Measurements from ENCODE around the gene TRAF6. TPM values are rescaled to one million over a fixed set of nuclear protein-coding genes. Genes with fewer than 3 reads are reported as not detected.

TRAF6 gene
- total and polyA plus RNA-seq, 2 of the 13 experiments (the other 11 are each of a cell fraction or from before 2014, with no cell fraction given), result 3.3 to 5.9 TPM

DNA sequence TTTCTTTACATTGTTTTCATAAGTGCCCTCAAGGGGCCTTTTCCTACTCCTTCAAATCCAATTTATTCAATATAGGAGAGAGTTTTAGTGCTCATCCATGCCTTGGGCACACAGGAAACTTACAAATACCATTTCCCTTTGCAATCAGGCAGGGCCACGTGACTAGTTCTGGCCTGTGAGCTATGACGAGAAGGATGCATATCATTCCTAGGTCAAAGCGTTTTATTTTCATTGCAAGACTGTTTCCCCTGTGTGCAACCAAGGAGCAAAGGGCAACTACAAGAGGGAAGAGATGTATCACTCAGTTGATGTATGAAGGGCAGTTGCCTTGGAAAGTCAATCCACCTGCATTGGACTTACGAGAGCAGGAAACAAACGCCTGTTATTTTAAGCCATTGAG lies 1.9 kb upstream of the TRAF6 start (continued):
- TF ChIP-seq ZNF713 (CRISPR knock-in tag; IDR thresholded peaks at IDR 0.05) (no peak), NFIC (IDR thresholded peaks at IDR 0.05; ENCODE audit: low read length) (no peak), HNF4A (CRISPR knock-in tag; IDR thresholded peaks at IDR 0.05) (peak; percentile 50; the same call in 1 of the 2 replicates), GATAD2A (CRISPR knock-in tag; IDR thresholded peaks at IDR 0.05) (0 out of 2 replicates have a peak, but pooled peaks have one; percentile 25), ELF4 (CRISPR knock-in tag; IDR thresholded peaks at IDR 0.05; ENCODE audit: borderline replicate concordance) (no peak), ZMYM4 (CRISPR knock-in tag; IDR thresholded peaks at IDR 0.05) (0 out of 2 replicates have a peak, but pooled peaks have one; percentile 20), HHEX (CRISPR knock-in tag; IDR thresholded peaks at IDR 0.05) (no peak)
- TF ChIP-seq, protein P1, sequence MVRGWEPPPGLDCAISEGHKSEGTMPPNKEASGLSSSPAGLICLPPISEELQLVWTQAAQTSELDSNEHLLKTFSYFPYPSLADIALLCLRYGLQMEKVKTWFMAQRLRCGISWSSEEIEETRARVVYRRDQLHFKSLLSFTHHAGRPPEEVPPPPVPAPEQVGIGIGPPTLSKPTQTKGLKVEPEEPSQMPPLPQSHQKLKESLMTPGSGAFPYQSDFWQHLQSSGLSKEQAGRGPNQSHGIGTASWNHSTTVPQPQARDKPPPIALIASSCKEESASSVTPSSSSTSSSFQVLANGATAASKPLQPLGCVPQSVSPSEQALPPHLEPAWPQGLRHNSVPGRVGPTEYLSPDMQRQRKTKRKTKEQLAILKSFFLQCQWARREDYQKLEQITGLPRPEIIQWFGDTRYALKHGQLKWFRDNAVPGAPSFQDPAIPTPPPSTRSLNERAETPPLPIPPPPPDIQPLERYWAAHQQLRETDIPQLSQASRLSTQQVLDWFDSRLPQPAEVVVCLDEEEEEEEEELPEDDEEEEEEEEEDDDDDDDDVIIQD (CRISPR knock-in tag; IDR thresholded peaks at IDR 0.05; ENCODE audit: low read depth), result peak; percentile 28; the same call in 1 of the 2 replicates
- TF ChIP-seq, protein P2, sequence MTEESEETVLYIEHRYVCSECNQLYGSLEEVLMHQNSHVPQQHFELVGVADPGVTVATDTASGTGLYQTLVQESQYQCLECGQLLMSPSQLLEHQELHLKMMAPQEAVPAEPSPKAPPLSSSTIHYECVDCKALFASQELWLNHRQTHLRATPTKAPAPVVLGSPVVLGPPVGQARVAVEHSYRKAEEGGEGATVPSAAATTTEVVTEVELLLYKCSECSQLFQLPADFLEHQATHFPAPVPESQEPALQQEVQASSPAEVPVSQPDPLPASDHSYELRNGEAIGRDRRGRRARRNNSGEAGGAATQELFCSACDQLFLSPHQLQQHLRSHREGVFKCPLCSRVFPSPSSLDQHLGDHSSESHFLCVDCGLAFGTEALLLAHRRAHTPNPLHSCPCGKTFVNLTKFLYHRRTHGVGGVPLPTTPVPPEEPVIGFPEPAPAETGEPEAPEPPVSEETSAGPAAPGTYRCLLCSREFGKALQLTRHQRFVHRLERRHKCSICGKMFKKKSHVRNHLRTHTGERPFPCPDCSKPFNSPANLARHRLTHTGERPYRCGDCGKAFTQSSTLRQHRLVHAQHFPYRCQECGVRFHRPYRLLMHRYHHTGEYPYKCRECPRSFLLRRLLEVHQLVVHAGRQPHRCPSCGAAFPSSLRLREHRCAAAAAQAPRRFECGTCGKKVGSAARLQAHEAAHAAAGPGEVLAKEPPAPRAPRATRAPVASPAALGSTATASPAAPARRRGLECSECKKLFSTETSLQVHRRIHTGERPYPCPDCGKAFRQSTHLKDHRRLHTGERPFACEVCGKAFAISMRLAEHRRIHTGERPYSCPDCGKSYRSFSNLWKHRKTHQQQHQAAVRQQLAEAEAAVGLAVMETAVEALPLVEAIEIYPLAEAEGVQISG (CRISPR knock-in tag; IDR thresholded peaks at IDR 0.05), result peak; percentile 56; the same call in 1 of the 2 replicates
- TF ChIP-seq, protein P3, sequence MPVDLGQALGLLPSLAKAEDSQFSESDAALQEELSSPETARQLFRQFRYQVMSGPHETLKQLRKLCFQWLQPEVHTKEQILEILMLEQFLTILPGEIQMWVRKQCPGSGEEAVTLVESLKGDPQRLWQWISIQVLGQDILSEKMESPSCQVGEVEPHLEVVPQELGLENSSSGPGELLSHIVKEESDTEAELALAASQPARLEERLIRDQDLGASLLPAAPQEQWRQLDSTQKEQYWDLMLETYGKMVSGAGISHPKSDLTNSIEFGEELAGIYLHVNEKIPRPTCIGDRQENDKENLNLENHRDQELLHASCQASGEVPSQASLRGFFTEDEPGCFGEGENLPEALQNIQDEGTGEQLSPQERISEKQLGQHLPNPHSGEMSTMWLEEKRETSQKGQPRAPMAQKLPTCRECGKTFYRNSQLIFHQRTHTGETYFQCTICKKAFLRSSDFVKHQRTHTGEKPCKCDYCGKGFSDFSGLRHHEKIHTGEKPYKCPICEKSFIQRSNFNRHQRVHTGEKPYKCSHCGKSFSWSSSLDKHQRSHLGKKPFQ (CRISPR knock-in tag; IDR thresholded peaks at IDR 0.05; ENCODE audit: insufficient replicate concordance), result no peak
- TF ChIP-seq, protein P4, sequence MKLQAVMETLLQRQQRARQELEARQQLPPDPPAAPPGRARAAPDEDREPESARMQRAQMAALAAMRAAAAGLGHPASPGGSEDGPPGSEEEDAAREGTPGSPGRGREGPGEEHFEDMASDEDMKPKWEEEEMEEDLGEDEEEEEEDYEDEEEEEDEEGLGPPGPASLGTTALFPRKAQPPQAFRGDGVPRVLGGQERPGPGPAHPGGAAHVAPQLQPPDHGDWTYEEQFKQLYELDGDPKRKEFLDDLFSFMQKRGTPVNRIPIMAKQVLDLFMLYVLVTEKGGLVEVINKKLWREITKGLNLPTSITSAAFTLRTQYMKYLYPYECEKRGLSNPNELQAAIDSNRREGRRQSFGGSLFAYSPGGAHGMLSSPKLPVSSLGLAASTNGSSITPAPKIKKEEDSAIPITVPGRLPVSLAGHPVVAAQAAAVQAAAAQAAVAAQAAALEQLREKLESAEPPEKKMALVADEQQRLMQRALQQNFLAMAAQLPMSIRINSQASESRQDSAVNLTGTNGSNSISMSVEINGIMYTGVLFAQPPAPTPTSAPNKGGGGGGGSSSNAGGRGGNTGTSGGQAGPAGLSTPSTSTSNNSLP (IDR thresholded peaks at IDR 0.05; ENCODE audit: low read depth, low read length), result peak; percentile 56; the same call in 1 of the 2 replicates
- TF ChIP-seq, protein P5, sequence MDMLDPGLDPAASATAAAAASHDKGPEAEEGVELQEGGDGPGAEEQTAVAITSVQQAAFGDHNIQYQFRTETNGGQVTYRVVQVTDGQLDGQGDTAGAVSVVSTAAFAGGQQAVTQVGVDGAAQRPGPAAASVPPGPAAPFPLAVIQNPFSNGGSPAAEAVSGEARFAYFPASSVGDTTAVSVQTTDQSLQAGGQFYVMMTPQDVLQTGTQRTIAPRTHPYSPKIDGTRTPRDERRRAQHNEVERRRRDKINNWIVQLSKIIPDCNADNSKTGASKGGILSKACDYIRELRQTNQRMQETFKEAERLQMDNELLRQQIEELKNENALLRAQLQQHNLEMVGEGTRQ (IDR thresholded peaks at IDR 0.05; ENCODE audit: low read depth, low read length), result peak; percentile 79
- TF ChIP-seq, protein P5 (CRISPR knock-in tag; IDR thresholded peaks at IDR 0.05; ENCODE audit: borderline replicate concordance), result peak; percentile 80; the same call in 1 of the 2 replicates

Data from HepG2 (cell line).